ENCODE measurements around the gene CTNNA3.

The CTNNA3 gene

DNA sequence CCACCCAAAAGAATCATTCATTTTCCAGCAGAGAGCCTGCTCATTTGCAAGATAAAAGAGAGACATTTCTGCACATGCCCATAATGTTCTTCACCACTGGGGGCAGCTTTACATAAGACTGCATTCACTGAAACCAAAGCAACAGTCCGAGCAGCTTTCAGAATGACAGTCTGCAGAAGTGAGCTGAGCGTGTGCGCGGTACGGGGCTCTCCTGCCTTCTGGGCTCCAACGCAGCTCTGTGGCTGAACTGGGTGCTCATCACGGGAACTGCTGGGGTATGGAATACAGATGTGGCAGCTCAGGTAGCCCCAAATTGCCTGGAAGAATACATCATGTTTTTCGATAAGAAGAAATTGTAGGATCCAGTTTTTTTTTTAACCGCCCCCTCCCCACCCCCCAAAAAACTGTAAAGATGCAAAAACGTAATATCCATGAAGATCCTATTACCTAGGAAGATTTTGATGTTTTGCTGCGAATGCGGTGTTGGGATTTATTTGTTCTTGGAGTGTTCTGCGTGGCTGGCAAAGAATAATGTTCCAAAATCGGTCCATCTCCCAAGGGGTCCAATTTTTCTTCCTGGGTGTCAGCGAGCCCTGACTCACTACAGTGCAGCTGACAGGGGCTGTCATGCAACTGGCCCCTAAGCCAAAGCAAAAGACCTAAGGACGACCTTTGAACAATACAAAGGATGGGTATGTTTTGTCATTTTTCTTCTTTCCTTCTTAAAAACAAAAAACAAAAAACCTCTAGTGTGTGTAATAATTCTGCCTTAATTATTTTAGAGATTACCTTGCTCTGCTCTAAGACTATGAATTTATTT is 769.9 kb downstream of the CTNNA3 start, which contains the start of gene LRRTM3:
Gene LRRTM3 (plus strand): TSS at position 141 of the 820 bp plus-strand sequence.
- DNase-seq: no peak

DNA sequence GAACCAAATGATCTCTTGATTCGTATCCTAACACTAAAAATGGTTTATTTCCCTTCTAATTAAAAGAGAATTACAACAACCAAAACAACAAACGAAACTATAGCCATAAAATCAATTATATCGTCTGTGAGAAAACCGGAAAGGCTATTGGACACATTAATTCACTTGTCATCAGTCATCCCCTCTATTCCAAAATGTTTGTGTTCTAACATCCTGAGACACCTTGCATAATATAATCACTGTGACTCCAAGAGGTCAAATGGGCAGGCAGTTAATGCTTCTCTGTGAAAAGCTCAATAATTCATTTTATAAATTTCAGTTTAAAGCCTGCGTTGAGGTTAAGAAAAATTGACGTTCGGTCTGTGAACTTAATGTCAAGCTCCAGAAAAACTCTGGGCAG is 770.6 kb downstream of the CTNNA3 start:
- DNase-seq: no peak

DNA sequence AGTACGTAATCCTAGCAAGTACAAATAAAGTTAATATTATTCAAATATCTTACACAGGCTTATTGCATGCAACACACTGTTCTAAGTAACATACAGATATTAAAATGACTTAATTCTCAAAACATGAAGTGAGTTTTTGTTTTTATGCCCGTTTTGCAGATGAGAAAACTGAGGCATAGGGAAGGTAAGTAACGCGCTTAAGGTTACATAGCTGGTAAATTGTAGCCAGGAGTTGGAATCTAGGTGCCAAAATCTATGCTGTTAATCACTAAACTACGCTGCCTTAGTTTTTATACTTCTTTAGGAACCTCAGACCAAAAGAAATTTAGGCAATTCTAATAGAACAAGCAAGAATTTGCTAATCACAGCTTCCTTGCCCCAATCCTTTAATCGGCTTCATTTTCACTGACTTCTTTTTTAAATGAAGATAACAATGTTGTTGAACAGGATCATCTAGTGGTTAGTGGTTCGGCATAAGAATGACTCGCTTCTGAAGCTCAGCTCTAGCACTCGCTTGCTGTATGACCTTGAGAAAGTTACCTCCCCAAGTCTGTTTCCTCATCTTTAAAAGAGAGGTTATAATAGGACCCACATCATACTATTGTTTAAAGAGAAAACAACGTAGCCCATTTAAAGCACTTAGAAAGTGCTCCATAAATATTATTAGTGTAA is 771.2 kb downstream of the CTNNA3 start:
- DNase-seq: no peak

DNA sequence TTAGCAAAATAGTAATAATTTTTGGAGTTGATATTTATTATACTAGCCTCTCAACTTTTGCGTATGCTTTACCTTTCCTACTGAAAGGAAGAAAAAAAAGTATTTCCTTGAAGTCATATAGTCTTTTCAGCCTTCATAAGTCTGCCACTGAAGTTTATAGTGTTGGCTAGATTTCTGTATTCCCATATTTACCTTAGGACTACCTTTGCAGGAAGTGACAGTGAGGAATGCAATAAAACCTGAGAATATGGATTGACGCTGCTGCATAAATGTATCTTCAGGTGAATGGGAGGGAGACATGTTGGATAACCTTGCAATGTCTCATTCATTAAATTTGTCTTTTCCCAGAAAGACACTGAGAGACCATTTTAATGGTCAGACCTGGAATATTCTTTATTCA is 776.7 kb downstream of the CTNNA3 start:
- no peak for DNase-seq

DNA sequence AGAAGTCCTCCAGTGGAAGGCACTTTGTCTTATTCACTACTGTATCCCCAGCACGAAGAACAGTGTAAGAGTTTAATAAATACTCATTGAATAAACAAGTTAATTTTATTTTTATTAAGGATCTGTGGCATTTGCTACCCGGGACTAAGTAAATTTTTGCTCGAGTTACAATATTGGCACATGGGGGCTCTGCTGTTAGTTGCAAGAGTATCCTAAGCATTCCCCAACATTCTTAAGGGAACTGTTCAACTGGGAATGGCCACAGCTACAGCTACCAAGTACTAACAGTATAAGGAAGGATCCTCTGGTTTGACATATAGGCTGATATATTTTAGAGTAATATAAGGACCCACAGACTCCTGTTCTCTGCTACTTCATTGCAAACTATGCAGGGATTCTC is 778.9 kb downstream of the CTNNA3 start:
- no peak for DNase-seq

DNA sequence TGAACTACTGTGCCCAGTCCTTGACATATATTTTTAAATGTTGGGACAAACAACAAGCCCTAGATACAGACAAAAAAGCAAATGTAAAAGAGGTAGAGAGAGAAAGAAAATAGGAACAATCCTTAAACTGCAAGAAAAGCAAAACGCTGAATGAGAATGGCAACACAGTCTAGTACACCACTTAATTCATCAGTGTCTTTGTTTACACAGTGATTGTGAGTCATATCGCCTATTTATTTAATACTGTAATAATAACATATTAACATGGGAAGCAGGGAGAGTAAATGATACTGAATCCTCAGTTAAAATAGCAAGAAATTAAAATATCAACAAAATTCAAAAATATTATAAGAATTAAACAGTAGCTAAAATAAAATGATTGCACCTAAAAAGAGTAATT is 780.0 kb downstream of the CTNNA3 start:
- DNase-seq: no peak

DNA sequence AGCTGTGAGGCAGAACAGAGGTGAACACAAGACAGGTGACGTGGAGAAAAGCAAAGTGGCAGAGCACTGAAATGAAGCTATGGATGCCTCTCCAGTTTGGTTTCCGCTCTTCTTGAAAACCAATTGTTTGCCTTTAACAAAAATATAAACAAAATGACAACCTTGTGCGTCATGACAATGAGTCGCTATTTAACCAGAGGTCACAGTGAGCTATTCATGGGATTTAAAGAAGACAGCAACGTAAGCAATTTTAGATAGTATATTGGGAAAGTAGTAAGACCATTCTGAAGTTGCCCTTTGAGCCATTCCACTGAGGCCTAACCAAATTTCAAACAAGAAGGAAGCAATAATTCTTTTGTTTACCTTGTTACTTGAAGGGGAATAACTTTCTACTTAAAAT is 785.3 kb downstream of the CTNNA3 start:
- no peak for DNase-seq

DNA sequence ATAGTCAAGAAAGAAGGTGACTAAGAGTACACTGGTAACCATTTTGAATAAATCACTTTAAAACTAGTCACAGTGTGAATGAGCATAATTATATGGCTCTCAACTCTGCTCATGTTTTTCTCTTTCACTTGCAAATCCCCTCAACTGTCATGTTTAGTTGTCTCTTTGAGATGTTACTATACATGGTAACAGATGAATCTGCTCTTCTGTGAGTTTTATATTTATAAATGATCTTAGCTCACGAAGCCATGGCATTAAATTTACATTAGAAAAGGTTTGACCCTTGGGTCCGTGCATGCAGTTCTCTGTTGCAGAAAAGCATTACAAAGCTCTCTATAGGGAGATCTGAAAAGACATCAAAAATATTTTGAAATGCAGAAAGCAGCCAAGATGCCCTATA is 803.1 kb downstream of the CTNNA3 start:
- DNase-seq: no peak

DNA sequence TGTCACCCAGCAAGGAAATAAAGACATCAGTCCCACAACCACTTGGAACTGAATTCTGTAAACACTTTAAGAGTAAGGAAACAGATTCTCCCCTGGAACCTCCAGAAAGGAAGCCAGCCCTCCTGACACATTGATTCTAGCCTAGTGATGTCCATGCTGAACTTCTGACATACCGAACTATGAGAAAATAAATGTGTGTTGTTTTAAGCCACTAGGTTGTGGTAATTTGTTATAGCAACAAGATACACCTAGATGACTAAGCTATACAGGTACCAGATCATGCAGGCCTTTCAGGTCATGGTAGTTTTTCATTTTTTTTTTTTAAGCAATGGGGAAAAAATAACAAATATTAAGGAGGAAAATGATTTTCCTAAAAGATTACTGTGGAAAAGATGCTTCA is 807.8 kb downstream of the CTNNA3 start:
- no peak for DNase-seq

DNA sequence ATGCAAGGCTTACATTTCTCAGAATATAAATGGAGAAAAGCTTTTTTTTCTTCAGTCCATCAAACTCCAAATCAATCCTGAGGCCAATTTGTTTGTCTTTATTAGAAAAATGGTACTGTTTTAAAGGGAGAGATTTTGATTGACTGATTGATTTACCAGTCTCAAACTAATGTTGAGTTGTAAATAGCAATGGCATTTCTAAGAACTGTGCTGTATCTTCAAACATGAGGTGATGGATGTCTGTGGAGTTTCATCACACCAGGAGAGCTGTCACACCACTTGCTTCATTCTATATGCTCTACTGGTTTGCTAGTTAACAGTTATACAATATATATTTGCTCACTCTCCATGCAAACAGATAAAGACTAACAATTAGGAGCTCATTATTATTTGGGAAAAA is 809.1 kb downstream of the CTNNA3 start:
- DNase-seq: no peak

DNA sequence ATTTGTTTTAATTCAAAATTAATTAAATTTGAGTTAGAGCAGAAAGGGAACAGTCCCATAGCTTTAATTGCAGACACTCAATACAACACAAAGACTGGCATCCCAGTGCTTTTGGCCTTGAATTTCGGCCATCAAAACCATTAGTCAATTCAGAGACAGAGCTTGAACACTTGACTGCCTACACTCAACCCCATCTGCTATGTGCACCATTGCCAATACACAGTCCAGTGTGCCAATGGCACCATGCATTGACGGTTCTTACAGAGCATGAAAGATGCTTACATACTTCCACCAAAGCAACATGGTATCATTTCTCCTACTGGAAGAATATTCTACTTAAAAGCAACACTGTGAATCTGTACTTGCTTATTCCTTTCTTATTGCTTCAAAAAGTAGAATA is 813.7 kb downstream of the CTNNA3 start:
- DNase-seq: no peak

DNA sequence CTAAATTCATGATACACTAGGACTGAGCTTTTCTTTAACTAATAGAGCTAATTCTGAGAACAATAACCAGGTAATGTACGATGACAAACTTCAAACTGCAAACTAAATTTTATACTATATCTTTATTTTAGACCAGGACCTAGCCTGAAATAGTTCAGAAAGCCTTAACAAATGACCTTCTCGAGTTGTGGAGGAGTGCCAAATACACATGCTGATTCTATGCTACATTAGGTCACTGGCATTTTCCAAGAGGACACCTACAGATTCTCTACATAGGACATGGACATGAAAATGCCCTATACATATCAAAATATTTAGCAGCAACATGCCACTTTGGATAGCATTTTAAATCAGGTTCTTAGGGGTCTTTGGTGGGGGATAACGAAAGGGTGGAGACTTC is 814.2 kb downstream of the CTNNA3 start:
- no peak for DNase-seq

DNA sequence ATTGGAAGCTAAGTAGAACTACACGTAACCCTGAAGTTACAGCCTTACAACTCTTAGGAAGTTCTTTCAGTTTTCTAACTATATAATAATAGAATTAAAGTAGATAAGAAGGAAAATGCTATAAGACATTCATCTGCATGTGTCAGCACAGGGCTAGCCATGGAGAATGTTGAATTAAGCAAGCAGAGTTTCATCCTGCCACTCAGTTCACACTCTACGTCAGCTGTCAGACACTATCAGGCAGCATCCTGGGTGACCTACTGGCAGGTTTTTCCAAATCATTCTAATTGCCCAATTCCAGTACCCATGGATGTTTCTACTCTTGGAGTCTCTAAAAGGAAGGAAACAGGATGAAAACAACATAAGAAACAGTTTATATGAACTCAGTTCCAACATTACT is 815.2 kb downstream of the CTNNA3 start:
- no peak for DNase-seq

DNA sequence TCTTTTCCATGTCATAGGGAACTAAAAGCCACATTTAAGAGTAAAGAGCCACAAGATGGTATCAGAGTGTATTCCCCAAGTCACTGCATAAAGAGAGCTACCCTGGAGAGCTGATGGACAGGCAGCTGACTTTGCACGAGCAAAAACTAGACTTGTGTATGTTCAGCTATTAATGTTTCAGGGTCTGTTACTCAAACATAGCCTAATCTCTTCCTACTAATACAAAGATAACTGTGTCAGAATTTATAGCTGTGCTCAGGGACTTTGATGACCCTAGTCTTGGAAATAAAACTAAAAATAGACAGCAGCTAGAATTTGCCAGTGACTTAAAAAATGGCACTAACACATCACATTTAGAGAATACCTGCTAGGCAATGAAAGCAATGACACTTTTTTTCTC is 815.7 kb downstream of the CTNNA3 start:
- DNase-seq: no peak

DNA sequence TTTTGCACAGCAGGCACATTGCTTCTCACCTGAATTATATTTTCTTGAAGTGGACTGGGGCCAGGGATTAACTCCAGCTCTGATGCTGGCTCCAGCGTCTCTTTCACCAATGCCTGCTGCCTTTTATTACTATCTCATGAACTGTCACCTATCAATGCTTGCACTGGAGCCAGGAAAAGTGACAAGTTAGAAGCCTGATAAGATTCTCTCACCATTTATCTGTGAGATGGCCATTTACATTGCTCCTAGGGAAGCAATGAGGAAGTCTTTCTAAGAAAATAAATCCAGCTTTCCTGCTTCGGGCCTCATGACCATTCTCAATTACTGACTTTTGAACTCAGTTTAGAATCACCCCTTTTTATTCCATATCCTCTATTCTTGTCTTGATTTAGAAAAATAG is 818.6 kb downstream of the CTNNA3 start:
- no peak for DNase-seq

DNA sequence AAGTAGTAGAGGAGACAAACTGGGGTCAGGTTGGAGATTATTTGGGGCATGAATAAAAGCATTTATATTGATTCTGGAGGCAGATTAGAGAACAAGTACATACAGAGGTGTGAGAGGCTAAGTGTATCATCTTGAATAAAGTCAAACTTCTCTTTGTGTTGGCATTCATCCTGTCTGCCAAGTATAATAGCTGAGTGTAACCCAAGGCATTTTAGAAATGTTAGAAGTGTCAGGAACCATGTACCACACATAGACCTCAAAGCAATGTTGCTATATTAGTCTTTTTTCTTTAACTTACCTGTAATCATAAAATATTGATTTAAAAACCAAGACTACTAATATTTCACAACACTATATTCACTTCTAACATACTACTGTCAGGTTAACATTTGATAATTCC is 826.4 kb downstream of the CTNNA3 start:
- no peak for DNase-seq

DNA sequence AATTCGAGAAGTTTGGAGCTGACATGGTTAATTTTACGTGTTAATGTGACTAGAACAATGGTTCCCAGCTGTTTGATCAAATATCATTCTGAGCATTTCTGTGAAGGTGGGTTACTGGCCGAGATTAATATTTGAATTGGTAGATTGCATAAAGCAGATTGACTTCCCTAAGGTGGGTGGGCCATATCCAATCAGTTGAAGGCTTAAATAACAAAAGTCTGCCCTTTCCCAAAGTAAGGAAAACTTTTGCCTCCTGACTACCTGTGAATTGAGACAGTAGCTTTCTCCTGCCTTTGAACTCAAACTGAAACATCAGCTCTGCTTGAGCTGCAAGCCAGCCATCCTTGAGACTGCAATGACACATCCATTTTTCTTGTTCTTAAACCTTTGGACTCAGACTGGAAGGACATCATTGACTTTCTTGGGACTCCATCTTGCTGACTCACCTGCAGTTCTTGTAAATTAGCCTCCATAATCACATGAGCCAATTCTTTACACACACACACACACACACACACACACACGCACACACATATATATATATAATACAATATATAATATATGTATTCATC is 833.2 kb downstream of the CTNNA3 start:
- no peak for DNase-seq

DNA sequence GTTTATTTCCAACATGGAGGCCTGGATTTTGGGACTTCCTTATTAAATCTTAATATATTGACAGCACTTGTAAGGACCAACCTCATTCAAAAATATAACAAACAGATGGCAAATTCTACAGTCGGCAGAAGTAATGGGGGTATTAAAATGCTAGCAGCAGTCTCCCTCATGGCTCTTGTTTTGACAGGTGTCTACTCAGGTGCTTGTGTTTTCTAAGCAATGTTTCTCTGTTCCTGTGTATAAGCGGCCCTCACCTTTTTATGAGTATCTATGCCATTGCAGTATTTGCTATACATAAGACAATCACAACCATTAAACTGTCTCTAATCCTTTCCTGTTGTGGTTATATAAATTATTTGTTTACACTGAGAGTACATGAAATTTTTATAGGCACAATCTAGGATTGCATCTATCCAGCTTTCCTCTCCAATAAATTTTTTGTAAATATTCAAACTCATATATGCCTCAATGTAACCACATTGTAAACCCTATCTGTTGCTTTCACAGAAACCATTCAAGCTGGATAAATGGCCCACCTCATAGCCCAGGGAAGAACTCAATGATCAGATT is 835.5 kb downstream of the CTNNA3 start:
- no peak for DNase-seq

DNA sequence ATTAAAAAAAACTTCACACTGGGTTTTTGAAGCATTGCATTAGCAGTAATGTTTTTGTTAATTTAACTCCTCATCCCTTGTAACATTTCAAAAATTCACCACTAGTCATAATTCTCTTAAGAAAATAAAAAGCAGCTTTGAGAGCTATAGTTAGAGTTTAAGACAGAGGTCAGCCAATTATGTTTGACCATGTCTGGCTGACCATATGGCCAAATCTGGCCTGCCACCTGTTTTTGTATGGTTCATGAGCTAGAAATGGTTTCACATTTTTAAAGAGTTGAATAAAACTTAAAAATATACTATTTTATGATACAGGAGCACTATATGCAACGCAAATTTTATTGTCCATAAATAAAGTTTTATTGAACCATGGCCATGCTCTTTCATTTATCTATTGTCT is 843.2 kb downstream of the CTNNA3 start:
- DNase-seq: no peak

DNA sequence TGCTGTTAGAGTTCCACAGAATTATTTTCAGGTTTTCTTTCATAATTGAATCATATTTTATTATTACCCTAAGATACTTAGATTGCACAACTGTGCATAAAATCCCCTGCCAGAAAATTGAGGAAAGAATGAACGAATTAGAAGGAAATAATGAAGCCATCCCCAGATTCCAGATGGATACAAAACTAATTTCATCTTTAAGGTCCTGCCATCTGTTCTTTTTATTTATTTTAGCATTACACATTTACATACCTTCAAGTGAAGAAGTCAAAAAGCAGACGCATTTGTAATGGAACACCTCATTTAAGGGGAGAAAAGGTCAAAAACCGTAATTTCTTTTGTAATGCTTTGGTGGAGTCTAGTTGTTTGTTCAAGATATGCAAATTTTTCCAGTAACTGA is 847.1 kb downstream of the CTNNA3 start:
- DNase-seq: no peak

DNA sequence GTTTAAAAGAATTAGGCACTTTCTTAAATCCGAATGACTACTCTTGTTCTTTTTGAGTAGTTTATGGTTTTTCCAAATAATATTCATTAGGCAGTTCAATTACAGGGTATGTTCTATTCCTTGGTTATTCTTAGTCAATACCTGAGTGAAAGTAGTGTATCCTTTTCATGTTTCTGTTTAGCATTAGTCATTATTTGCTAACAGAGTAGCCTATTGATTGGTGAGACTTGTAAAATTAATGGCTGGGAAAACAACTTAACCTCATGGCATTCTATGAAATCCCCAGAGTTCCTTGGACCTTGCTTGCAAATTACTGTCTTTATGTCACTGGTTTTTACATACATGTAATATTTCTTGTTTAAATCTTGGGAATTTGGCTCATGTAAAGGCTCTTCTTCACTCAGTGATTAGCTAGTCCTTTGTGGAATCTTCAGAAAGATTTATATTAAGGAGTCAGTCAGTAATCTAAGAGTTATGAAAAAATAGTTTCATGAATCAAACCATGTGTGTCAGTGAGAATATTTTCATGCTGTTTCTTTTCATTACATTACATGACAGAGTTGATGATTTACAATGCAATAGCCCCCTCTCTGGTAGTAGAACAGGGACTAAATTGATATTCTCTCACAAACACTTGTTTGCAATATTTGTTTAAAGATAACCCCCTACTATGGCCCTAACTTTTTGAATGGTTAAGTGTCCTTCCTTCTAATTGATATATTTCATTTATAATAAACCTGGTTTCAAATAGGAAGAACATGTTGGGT is 851.6 kb downstream of the CTNNA3 start:
- DNase-seq: no peak

DNA sequence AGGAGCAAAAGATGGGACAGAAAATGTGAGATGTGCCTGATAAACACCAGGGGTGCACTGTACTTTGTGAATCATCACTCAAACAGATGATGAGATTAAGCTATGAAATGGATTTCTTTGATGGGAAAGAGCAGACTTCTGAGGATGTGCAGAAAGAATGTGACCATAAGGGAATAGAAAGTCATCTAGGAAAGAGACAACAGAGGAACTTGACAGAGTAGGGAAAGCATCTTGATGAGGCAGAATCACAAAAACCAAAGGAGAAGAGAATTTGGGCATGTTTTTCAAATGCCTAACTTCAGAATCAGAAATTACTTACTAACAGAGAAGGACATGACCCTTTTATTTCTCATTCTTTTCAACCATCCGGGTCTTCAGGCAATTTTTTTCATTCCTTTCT is 852.6 kb downstream of the CTNNA3 start:
- no peak for DNase-seq

DNA sequence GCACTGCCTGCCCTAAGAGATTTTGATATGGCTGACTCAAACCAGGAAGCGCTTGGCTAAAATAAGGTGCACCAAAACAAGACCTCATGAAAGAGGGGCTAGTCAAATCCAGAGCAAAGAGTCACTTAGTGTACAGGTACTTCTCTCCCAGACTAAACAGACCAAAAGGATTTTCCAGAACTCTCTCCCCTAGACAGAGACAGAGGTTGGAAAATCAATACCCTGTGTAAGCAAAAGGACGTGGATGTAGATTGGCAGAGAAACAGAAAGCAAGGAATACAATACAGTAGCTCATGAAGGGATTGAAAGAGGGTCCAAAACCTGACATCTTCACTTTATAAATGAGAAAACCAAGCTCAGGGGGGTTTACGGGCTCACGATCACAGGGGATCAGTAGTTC is 853.1 kb downstream of the CTNNA3 start:
- no peak for DNase-seq

All from DMS79 (cell line).